Coronary artery (tissue), 2 donors: ENCODE results near the gene CAPN7.
"Not testable (repeated sequence)": the region's sequence is repeated elsewhere in the genome, so short reads cannot be mapped to it uniquely, and the experiment has no call there.

Source experiments
- DNase-seq: peaks from one replicate; pipeline ENCODE4 v3.0.0-alpha.2; 2017; ENCODE audit warnings: low spot score
- H3K27ac ChIP-seq, 2 donors: fragments of 200-600 bp; sonication (generic); one replicate each; pipeline ENCODE4 v1.5.1; 2016 to 2019
- H3K4me3 ChIP-seq: fragments of 200-600 bp; sonication (generic); 2 replicates; pipeline ENCODE4 v1.5.1; 2016; ENCODE audit warnings: mild to moderate bottlenecking, moderate library complexity
- CTCF ChIP-seq: fragments of 200-600 bp; sonication (generic); IDR thresholded peaks from one replicate; pipeline ENCODE4 v1.5.1; 2019; ENCODE audit warnings: antibody characterized with exemption

The CAPN7 gene

GRCh38 chr3:15181963-15182362, 24.1 kb upstream of the CAPN7 start:
- Histone ChIP-seq H3K4me3 (no peak overlapping the region), H3K27ac (no peak overlapping the region)
- DNase-seq, result no peak
- no peak for TF ChIP-seq CTCF

GRCh38 chr3:15183011-15183410, 23.0 kb upstream of the CAPN7 start:
- no peak overlapping the region for H3K27ac ChIP-seq
- TF ChIP-seq CTCF, result no peak
- no peak for DNase-seq

GRCh38 chr3:15185404-15185803, 20.6 kb upstream of the CAPN7 start:
- Histone ChIP-seq H3K4me3 (no peak overlapping the region), H3K27ac (no peak overlapping the region)
- TF ChIP-seq CTCF, result no peak
- DNase-seq, result no peak

More at GRCh38 chr3:15183011-15183410, 23.0 kb upstream of the CAPN7 start:
- H3K4me3 ChIP-seq, result no peak overlapping the region

- Histone ChIP-seq H3K27ac (no peak overlapping the region), H3K4me3 (no peak overlapping the region)
- no peak for DNase-seq
- no peak for TF ChIP-seq CTCF
These were observed 20.0 kb upstream of the CAPN7 start for GRCh38 chr3:15186101-15186476.

GRCh38 chr3:15186477-15187164, 19.4 kb upstream of the CAPN7 start:
- not testable (repeated sequence) for H3K4me3 ChIP-seq, DNase-seq, H3K27ac ChIP-seq

GRCh38 chr3:15197340-15198029, 8.6 kb upstream of the CAPN7 start:
- no peak for TF ChIP-seq CTCF
- H3K4me3 ChIP-seq, result no peak overlapping the region
- no peak for DNase-seq
- H3K27ac ChIP-seq, result no peak overlapping the region

- Histone ChIP-seq H3K27ac (no peak overlapping the region), H3K4me3 (no peak overlapping the region)
- no peak for TF ChIP-seq CTCF
- DNase-seq, result no peak
These were observed 7.4 kb upstream of the CAPN7 start for GRCh38 chr3:15198686-15199085.
